MV-4-11 (cell line): ENCODE measurements around the gene JAM3.
"Not testable (repeated sequence)": the region's sequence is repeated elsewhere in the genome, so short reads cannot be mapped to it uniquely, and the experiment has no call there.

Source experiments
- DNase-seq: peaks from one replicate; lab custom pipeline; 2025; lab: John Stamatoyannopoulos, UW

The JAM3 gene

DNA sequence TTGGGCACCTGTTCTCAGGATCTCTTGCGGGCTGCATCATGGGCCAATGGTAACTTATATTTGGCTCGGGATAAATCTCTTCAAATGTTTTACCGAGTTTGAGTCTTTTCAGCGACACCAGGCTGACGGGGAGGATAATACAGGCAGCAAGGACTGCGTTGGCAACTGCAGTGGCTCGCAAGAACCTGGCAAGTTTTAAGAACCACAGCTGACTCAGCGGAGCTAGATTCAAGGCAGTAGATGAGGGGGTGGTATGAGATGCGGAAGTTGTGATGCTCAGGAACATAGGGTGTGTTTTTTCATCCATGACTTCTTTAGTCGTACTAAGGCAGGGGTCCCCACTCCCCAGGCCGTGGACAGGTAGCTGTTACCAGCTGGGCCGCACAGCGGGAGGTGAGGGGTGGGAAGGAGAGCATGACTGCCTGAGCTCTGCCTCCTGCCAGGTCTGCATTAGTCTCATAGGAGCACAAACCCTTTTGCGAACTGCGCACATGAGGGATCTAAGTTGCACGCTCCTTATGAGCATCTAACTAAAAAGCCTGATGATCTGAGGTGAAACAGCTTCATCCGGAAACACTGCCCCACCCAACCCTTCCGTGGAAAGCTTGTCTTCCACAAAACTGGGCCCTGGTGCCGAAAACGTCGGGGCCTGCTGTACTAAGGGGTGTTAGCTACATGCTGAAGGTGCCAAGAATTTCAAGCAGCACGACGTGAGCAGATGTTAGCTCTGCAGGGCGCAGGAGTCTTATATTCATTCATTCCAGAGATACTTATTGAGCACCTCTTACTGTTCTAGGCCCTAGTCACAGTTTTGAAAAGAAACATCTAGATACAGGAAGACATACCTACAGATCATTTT, 6.4 kb upstream of the JAM3 start:
- no peak for DNase-seq

DNA sequence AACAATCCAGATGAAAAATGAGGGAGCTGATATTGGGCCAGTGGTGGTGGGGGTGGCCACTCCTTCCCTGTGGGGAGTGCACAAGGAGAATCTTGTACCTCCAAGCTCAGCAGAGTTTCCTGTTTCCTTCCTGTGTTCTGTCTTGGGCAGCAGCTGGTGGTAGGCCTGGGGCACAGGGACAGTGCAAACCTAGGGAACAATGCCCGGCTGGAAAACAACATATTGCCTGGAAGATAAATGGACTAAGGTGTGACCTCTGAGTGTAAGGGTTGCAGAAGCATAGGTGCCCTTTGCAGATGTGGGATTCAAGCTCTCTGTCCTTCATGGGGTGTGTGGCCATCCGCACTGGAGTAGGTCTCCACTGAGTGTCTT, 5.8 kb upstream of the JAM3 start:
- no peak for DNase-seq

DNA sequence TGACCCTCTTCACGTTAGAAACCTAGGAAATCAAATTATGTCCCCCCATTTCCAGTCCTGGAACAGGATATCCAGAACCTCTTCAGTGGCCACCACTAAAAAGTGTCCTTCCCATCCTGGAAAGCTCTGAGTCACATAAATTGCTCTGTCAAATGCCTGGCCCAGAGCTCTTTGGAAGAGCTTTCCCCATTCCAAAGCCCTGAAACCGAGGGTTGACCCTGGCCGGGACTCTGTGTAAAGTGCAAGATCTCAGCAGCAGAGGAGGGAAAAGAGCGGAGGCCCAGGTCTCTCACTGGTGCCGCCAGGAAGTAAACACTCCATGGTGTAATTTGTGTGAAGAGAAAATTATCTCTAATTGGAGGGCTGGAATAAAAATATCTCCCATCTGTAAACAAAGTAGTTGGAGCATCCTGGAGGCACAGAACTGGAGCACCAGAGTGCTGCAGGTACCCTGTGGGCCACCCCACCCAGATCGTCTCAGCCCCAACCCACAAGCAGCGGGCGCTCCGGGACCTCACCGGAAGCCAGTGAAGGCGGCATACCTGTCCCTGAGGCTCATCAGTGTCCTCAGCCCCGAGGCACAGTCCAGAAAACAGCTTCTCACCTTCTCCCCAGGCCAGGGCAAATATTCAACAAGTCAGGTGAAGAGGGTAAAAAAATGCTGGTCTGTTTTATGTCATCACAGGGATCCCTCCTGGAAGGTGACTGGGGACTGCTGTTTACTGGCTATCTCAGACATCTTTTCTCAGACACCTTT, 4.7 kb upstream of the JAM3 start:
- no peak for DNase-seq

DNA sequence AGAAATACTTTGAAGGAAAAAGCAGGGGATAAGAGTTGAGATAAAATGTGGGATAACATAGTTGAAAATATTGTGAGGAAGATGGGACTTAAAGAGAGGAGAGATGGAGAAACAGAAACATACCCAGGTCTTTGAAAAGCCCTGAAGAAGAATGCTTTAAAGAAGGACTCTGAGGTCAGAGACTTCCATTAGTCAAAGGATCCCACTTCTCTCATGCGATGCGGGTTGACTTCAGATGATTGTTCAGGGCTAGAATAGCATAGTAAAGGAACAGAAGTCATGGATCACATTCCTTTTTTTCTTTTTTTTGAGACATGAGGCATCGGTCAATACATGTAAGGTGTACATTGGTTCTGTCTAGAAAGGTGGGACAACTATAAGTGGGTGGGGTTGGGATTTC, 3.5 kb upstream of the JAM3 start:
- DNase-seq: no peak

DNA sequence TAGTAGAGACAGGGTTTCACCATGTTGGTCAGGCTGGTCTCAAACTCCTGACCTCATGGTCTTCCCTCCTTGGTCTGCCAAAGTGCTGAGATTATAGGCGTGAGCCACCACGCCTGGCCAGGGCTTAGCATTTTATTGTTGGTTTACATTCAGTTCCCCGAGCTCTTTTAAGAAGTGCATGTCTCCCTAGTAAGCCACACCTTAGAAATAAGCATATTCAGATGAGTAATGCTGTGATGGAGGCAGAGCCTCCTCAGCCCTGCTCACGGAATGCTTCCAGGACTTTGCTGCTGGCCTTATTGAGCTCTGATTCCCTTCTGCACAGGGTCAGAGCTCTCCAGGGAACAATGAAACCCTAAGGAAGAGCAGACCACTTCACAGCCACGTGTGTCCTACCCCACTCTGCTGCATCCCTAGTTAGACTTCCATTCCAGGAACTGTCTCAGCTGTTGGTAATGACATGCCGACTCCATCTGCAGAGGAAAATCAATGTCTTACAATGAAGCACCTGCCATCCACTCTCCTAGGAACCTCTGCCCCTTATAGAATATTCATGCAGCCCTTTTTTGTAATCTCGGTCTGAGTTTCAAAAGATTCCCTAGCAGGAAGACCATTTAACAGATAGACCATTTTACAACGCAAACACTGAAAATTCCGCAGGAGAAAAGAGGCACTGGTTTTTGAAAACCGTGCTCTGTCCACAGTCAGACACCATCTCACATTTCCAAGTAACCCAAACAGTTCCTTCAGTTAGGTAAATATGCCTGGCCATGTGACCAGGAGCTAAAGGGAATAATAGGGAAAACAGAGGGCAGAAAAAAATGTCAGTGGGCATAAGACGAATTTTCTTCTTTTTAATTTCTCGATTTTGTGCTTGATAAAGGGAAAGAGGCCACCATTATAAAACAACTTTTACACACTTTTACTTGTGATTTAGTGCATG, 1.7 kb upstream of the JAM3 start:
- DNase-seq: no peak

DNA sequence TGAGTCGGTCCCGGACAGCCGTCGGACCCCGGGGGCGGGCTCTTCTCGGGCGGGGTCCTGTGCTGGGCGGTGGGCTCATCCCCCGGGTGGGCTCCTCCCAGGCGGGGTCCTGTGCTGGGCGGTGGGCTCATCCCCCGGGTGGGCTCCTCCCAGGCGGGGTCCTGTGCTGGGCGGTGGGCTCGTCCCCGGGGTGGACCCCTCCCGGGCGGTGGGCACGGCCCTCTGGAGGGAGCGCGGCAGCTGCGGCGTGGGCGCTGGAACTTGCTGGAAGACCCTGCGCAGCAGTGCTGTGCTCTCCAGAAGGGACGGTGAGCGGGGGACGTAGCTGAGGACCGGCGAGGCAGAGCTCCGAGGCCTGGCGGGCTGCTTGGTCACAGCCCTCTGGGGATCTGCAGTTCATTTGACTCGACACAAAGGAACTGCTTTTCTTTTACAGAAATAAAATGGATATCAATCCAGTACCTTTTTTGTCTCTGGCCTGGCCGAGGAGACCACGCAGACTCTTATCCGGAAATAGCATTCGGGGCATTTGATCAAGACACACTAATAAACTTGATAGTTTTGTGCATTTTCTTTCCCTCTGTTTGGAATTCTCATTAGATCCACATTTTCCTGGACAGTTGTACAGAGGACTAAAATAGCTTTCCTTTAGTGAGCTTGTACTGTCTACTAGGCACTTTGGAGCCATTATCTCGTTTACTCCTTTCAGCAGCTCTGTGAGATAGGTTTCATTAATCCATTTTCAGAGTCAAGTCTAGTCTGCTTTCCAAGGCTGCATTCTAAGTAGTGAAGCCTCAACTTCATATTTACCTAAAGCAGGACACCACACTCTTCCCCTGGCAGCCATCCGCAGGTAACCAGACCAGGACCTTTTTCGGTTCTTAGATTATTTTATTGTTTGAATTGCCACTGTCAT, 812 bp downstream of the JAM3 start:
- no peak for DNase-seq

DNA sequence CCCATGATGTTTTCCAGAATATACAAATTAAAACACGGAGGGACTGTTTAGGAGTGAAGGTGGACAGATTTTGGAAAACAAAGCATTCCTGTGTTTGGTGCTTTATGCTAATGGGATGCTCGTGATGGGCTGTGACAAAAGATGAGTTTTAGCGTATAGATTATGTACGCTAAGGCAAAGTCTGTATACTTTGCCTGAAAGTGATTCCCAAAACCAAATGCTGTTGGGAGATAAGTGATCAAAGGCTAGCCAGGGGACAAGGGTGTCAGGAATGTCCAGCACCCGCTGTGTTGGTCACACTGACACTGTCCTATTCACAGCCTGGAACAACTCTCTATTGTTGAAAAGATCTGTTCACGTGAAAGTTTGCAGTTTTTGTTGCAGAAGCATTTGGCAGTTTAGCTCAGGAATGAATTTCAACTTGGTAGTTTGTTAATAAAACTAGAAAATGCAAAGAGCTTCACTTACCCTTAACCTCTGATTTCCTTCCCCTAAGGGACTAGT, 1.5 kb downstream of the JAM3 start:
- no peak for DNase-seq

DNA sequence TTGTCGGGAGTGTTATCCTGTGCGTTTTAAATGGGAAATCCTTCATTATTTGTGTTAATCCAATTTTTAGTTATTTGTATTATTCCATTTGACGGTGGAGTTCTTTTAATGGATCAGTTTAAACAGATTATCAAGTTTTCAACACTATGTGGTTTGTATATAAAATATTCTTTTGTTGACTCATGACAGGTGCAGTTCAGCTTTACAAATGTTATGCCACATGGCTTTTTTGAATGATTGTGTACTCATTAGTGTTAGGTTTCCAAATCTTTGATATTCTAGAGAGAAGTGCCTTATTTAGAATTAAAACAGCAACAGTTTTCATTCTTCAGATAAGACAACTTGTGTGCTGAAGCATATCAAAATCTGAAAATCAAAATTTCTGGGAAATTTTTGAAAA, 2.4 kb downstream of the JAM3 start:
- no peak for DNase-seq

DNA sequence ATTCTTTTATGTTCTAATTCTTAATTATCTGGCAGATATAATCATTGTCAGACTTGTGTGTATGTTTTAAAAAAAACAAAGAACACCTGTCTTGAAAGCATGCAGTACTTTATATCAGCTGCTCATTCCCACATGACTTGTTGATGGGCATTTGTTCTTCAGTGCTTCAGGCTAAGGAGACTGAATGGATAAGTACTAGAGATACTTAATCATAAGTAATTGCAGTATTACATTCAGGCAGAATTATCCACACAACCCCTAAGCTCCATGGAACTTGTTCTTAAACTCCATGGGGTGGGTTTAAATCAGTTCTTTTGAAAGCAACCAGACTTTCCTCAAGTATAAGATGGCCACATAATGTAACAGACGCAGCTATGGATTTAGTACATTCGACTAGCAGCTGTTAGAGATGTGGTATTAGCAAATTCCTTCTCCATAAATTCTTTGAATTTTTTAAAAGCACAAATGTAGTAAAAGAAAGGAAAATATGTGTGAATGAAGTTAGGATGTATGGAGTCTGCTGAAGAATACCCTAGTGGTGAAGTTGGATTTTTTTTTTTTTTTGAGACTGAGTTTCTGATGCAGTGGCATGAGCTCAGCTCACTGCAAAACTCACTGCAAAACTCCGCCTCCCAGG, 3.0 kb downstream of the JAM3 start:
- no peak for DNase-seq

DNA sequence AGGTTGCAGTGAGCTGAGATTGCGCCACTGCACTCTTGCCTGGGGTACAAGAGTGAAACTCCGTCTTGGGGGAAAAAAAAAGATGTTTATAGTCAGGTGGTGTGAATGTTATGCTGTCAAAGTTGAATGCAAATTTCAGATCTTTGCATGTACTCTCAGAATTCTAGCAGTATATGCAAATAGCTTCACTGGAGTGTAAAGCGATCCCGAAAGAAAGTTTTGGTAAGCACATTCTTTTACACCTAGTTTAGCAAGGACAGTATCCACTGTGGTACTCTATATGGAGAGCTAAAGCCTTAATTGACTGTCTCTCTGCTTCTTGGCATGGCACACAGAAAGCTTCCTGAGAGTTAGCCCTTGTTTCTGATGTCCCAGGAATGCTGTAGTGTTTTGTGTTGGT, 4.0 kb downstream of the JAM3 start:
- DNase-seq: no peak

DNA sequence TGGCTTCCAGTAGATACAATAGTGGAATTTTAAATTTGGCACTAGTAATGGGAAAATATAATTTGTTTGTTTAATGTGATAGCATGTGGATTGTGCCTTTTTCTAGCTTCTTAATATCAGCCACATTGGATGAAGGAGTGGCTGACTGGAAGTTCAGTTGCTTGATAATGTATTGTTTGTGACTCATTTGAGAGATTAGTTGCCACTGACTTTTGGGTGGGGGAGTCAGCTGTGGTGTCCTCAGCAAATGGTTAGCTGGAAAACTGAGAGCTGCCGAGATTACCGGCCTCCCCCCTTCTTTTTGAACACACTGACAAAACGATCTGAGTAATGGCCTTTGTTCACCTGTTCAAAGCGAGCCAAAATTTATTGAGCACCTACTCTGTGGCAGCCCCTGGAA, 5.5 kb downstream of the JAM3 start:
- DNase-seq: no peak

DNA sequence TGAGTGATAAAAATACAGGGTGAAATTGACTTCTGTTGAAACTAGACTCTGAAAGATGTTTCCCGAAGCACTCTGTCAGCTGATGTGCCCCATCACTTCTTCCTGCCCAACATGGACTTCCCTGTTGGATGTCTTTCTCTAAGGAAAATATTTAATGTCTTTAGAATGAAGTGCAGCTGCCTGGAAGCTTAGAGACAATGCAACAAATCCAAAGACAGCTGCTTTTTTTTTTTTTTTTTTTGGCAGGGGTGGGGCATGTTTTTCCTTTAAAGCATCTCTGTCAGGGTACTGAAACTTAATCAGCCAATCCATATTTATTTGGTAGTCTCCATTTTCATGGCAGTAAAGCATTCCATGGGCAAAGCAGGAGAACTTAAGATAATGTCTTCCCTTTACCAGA, 5.9 kb downstream of the JAM3 start:
- no peak for DNase-seq

DNA sequence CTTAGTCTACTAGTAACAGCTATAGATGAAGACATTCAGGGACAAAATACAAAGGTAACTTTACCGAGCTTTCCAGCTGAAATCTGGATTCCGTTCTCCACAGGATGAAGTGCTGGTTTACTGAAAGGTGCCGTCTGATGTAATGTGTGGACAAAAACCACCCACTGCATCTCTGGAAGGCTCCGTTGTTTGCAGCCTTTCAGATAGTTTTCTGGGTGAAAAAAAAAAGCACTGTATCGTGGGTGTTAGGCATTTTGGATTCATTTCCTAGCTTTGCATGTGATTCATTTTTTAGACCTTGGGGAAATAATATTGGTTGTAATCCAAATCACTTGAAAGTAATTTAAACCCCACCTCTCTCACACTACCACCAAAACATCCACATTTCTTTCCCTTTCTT, 10.4 kb downstream of the JAM3 start:
- DNase-seq: no peak

DNA sequence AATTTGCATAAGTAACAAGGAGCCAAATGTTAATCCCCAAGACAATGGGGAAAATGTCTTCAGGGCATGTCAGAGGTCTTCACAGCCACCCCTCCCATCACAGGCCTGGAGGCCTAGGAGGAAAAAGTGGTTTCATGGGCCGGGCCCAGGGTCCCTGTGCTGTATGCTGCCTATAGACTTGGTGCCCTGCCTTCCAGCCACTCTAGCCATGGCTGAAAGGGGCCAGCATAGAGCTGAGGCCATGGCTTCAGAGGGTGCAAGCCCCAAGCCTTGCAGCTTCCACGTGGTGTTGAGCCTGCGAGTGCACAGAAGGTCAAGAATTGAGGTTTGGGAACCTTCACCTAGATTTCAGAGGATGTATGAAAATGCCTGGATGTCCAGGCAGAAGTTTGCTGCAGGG, 12.4 kb downstream of the JAM3 start:
- DNase-seq: not testable (repeated sequence)

DNA sequence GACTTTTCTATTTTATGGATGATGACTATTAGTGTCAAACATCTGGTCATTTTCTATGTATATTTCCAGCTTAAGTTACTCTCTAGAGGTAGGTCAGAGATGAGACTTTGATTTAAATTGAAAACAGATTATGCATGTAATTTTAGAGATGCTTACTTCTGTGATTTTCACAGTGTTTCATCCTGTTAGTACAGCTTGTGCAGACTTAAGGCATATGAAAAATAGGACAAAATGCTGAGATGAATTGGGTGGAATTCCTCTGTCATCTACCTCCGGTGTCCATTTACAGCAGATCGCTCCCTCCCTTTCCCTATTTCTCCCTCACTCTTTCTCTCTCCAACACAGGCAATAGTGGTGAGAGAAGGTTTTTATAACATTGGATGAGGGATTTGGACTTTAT, 14.1 kb downstream of the JAM3 start:
- no peak for DNase-seq

DNA sequence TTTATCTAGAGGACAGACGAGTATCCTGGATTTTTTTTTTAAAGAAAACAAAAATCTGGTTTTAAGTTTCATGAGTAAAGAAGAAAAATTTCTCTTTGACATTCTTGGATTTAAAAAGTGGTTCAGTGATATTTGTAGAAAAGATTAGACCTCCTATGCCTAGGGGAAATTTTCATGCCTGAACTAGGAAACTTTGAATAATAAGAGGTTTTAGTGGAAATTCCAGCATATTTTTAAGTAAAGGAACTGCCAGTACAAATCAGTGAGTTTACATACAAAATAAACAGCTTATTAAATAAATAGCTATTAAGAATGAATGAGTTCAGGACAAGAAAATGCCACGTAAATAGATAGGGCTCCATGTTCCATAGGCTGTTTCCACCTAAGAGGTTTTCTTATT, 17.5 kb downstream of the JAM3 start:
- DNase-seq: no peak

DNA sequence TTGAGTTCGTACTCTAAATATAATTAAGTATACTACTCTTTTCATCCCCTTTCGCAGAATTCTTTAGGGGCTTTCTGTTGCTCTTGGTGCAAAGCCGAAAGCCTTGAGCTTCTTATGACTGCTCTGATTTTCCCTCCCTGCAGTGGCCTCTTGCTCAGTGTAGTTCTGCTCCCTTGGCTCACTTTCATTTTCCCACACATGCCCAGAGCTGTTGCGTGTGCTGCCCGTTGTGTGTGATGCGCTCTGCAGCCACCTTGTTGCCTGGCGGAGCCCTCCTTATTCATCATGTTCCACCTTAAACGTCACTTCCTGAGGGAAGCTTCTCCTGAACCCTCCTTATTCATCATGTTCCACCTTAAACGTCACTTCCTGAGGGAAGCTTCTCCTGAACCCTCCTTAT, 23.1 kb downstream of the JAM3 start:
- DNase-seq: not testable (repeated sequence)

DNA sequence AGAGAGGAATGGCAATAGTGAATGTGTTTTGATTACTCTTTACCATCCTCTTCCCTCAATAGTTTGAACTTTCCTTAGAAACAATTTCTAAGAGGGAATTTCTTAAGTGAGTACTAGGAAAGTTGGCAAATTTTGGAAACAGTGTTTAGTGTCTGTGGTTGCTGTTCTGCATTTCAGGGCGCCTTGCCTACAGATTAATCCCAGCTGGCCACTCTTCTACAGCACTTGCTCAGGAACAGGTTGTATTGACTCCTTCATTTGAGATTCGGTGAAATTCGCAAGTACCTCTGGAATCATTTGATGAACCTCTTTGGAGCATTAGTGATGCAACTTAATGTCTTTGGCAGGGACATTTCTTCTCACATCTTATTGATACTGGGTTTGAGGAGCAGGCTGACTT, 28.3 kb downstream of the JAM3 start:
- no peak for DNase-seq

DNA sequence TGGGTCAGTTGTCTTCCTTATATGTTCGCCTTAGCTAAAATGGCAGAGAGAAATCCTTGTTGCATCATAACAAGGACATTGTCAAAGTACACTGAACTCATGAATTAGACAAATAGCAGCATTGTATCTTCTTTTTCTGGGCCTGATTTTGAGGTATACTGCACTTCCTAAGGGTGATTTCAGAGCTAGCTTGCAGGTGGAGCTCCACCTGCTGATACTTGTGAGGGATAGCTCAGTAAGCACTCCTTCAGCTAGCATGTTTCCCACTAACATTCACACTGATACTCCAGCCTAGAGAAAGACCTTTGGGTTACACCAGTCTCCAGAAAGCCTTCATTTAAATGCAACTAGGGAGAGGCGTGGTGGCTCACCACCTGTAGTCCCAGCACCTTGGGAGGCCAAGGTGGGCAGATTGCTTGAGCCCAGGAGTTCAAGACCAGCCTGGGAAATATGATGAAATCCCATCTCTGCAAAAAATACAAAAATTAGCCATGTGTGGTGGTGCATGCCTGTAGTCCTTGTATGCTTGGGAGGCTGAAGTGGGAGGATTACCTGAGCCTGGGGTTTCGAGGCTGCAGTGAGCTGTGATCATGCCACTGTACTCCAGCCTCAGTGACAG, 29.8 kb downstream of the JAM3 start:
- no peak for DNase-seq

DNA sequence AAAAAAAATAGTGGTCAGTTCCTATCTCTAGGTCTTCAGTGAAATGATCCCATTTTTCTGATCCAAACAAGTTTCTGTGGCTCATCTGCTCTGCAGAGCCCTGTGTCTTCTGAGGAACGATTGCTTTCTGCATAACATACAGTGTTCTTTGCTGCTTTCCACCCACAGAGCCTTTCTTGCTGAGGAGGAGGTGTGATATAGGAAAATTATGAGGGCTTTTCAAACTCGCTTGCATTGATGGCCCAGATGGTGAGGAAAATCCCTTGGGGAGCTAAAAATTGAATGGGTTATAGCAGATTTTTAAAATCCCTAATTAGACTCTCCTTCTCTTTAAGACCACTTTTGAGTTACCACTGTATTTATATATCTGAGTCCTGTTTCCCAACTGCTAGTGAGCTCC, 31.3 kb downstream of the JAM3 start:
- no peak for DNase-seq
